ENCODE measurements around the gene CA10. TPM values are rescaled to one million over a fixed set of nuclear protein-coding genes. Genes with fewer than 3 reads are reported as not detected.

The CA10 gene
- total and polyA plus RNA-seq, 2 donors (not counting 1 experiment from before 2014, with no cell fraction given): not detected

DNA sequence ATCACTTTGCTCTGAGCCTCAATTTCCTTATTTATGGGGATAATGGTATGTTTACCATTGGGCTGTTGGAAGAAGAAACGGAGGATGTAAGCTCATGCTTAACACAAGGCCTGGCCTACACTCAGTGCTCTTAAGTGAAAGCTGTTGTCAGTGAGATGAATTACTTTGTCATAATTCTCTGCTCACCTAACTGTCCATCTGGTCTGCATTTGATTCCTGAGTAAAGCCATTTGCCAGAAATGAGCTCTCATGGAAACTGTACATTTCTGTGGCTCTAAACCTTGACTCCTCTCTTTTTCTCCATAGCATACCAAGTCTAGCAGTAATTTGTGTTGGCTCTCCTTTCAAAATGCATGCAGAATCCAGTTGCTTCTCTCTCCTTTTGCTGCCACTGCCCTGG lies 452.4 kb downstream of the CA10 start:
- no peaks in the 10 kb centered on the region for H4K20me1 ChIP-seq (ENCODE audit: control insufficient read depth, insufficient read depth, low read length, poor library complexity, severe bottlenecking)
- no peak overlapping the region for H3K4me3 Mint-ChIP-seq
- no peaks in the 10 kb centered on the region for H3K9me3 ChIP-seq (ENCODE audit: control extremely low read depth in 1 of 3, control insufficient read depth in 2 of 3, insufficient read depth in 1 of 3, low read length in 2 of 3)
- no peaks in the 10 kb centered on the region for H3K4me1 Mint-ChIP-seq
- H3K27me3 ChIP-seq (replicated peaks in 1 of 4; ENCODE audit: control extremely low read depth in 1 of 4, control insufficient read depth in 3 of 4, insufficient read depth in 4 of 4, low read length in 3 of 4): peaks cover 0 to 3% (median 0%) of the 10 kb centered on the region in 4 experiments
- no peak overlapping the region for H3K4me3 ChIP-seq (ENCODE audit: control extremely low read depth in 1 of 5, extremely low read depth in 1 of 5, insufficient read depth in 1 of 5, low read depth in 2 of 5, low read length in 4 of 5)
- no peak overlapping the region for H3K27ac ChIP-seq (ENCODE audit: low read length in 2 of 2)
- no peaks in the 10 kb centered on the region for H3K79me2 ChIP-seq (ENCODE audit: control insufficient read depth, insufficient read depth, low read length)
- TF ChIP-seq EZH2 (IDR thresholded peaks at IDR 0.05; ENCODE audit: borderline replicate concordance, insufficient read depth, low read depth, low read length, poor library complexity, severe bottlenecking): no peak
- no peak for TF ChIP-seq CTCF (IDR thresholded peaks at IDR 0.05)
- no peak overlapping the region for H2AFZ ChIP-seq (ENCODE audit: insufficient read depth, low read depth, low read length, poor library complexity, severe bottlenecking)
- ChIA-PET CTCF (no interaction called here), POLR2A (no interaction called here)
- no peak overlapping the region for H3K9ac ChIP-seq (ENCODE audit: low read length)
- no peaks in the 10 kb centered on the region for H3K9me3 Mint-ChIP-seq (ENCODE audit: insufficient read depth)
- H3K36me3 ChIP-seq (replicated peaks in 1 of 2; ENCODE audit: control extremely low read depth in 1 of 2, control insufficient read depth in 1 of 2, extremely low read depth in 1 of 2, insufficient read depth in 2 of 2, low read length in 1 of 2): no peaks in the 10 kb centered on the region
- no peak overlapping the region for H3K27ac Mint-ChIP-seq
- H3K4me1 ChIP-seq (ENCODE audit: control insufficient read depth in 2 of 2, insufficient read depth in 2 of 2, low read length in 2 of 2): no peaks in the 10 kb centered on the region
- H3K27me3 Mint-ChIP-seq: peaks cover 20% of the 10 kb centered on the region
- ATAC-seq (ENCODE audit: low read depth): no peak
- no peak overlapping the region for H3K4me2 ChIP-seq (replicated peaks; ENCODE audit: low read depth, low read length, poor library complexity, severe bottlenecking)
- no CpG with 5 or more reads among the region's 1 CpG for WGBS (ENCODE audit: insufficient coverage)
- intact Hi-C loops (cut with micrococcal nuclease): no loop called here
- DNase-seq: no peak

DNA sequence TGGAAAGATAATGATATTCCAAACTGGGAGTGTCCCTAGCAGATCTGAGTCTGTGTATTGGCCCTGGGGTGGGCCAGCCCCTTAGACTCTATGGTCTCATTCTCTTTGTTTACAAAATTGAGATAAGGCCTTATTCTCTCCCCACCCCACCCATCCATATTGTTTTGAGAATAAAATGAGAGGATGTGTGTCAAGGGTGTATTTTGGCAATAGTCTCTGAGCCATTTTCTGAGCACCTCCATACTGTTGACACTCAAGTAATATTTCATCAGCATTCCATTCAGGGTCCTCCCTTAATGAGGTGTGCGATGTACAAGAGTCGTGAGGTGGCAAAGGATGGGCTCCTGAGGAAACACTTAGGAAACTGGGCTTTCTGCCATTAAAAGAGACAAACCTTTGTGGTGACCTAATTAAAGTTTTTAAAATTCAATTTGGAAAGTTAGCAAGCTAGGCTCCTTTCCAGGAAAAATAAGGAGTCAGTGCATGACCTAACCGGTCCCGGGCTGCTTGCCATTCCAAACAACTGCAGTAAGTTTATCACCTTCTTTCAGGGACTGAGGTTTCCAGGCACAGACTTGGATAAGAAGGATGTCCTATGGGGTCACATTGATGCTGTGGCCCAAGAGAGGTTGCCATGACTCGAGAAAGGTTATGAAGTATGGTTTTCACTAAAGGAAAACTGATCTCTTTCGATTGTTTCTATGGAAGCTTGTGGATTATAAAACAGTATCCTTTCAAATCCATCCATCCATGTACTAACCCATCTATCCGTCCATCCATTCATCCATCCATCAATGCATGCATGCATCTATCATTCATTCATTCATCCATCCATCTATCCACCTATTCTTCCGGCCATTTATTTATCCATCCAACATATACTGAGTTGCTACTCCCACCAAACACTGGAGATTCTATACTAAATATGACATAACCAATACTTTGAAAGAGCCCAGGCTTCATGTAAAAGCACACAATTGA lies 454.9 kb downstream of the CA10 start:
- H3K4me2 ChIP-seq (replicated peaks; ENCODE audit: low read depth, low read length, poor library complexity, severe bottlenecking): no peak overlapping the region
- no peaks in the 10 kb centered on the region for H4K20me1 ChIP-seq (ENCODE audit: control insufficient read depth, insufficient read depth, low read length, poor library complexity, severe bottlenecking)
- no peak overlapping the region for H3K27ac ChIP-seq (ENCODE audit: low read length in 2 of 2)
- no peak overlapping the region for H2AFZ ChIP-seq (ENCODE audit: insufficient read depth, low read depth, low read length, poor library complexity, severe bottlenecking)
- intact Hi-C loops (cut with micrococcal nuclease): no loop called here
- H3K4me1 ChIP-seq (ENCODE audit: control insufficient read depth in 2 of 2, insufficient read depth in 2 of 2, low read length in 2 of 2): no peaks in the 10 kb centered on the region
- Mint-ChIP-seq H3K9me3 (ENCODE audit: insufficient read depth) (no peaks in the 10 kb centered on the region), H3K27ac (no peak overlapping the region), H3K4me3 (no peak overlapping the region), H3K4me1 (no peaks in the 10 kb centered on the region), H3K27me3 (peaks cover 8% of the 10 kb centered on the region)
- H3K4me3 ChIP-seq (ENCODE audit: control extremely low read depth in 1 of 5, extremely low read depth in 1 of 5, insufficient read depth in 1 of 5, low read depth in 2 of 5, low read length in 4 of 5): no peak overlapping the region
- TF ChIP-seq CTCF (IDR thresholded peaks at IDR 0.05) (no peak), EZH2 (IDR thresholded peaks at IDR 0.05; ENCODE audit: borderline replicate concordance, insufficient read depth, low read depth, low read length, poor library complexity, severe bottlenecking) (no peak)
- POLR2A ChIA-PET: no interaction called here
- peaks cover 0 to 3% (median 0%) of the 10 kb centered on the region in 3 donors for H3K9me3 ChIP-seq (ENCODE audit: control extremely low read depth in 1 of 3, control insufficient read depth in 2 of 3, insufficient read depth in 1 of 3, low read length in 2 of 3)
- no peak overlapping the region for H3K9ac ChIP-seq (ENCODE audit: low read length)
- CTCF ChIA-PET: no interaction called here
- 93% methylated on average over 2 of the region's 8 CpGs for WGBS (ENCODE audit: insufficient coverage)
- no peak for ATAC-seq (ENCODE audit: low read depth)
- no peaks in the 10 kb centered on the region for H3K36me3 ChIP-seq (replicated peaks in 1 of 2; ENCODE audit: control extremely low read depth in 1 of 2, control insufficient read depth in 1 of 2, extremely low read depth in 1 of 2, insufficient read depth in 2 of 2, low read length in 1 of 2)
- no peak for DNase-seq
- peaks cover 0 to 3% (median 0%) of the 10 kb centered on the region in 4 experiments for H3K27me3 ChIP-seq (replicated peaks in 1 of 4; ENCODE audit: control extremely low read depth in 1 of 4, control insufficient read depth in 3 of 4, insufficient read depth in 4 of 4, low read length in 3 of 4)
- no peaks in the 10 kb centered on the region for H3K79me2 ChIP-seq (ENCODE audit: control insufficient read depth, insufficient read depth, low read length)
